ENCODE results near the gene CRY2. TPM values are rescaled to one million over a fixed set of nuclear protein-coding genes. Genes with fewer than 3 reads are reported as not detected.

Gene CRY2
- 12.8 TPM for polyA plus RNA-seq (2012; ENCODE audit: insufficient read depth, insufficient read length, low read depth)

GRCh38 chr11:45846974-45847910 is at the start of gene CRY2:
Gene CRY2, plus strand, starts transcription at chr11:45847475. Its CDS starts 16 bp downstream, at chr11:45847491.
- Histone ChIP-seq H3K9me3 (no peaks in the 10 kb centered on the region), H3K27me3 (no peaks in the 10 kb centered on the region), H3K36me3 (no peaks in the 10 kb centered on the region), H3K4me1 (peaks cover 4% of the 10 kb centered on the region; the same call in 1 of the 2 replicates), H3K4me3 (ENCODE audit: low read depth, low read length) (peak within 1 kb of the TSS; percentile 83)
- no peak for TF ChIP-seq CTCF (IDR thresholded peaks at IDR 0.05; ENCODE audit: low read depth, low read length)
- DNase-seq, result peak; percentile 97

GRCh38 chr11:45798793-45799441 is 48.4 kb upstream of the CRY2 start:
- H3K4me3 ChIP-seq (ENCODE audit: low read depth, low read length), result no peak overlapping the region
- H3K9me3 ChIP-seq, result no peaks in the 10 kb centered on the region
- H3K4me1 ChIP-seq, result no peaks in the 10 kb centered on the region
- no peaks in the 10 kb centered on the region for H3K27me3 ChIP-seq
- H3K36me3 ChIP-seq, result no peaks in the 10 kb centered on the region
- no peak for DNase-seq
- TF ChIP-seq CTCF (IDR thresholded peaks at IDR 0.05; ENCODE audit: low read depth, low read length), result no peak

GRCh38 chr11:45799562-45799961 is 47.7 kb upstream of the CRY2 start:
- Histone ChIP-seq H3K36me3 (no peaks in the 10 kb centered on the region), H3K4me3 (ENCODE audit: low read depth, low read length) (no peak overlapping the region), H3K27me3 (no peaks in the 10 kb centered on the region), H3K4me1 (no peaks in the 10 kb centered on the region), H3K9me3 (no peaks in the 10 kb centered on the region)
- TF ChIP-seq CTCF (IDR thresholded peaks at IDR 0.05; ENCODE audit: low read depth, low read length), result no peak
- no peak for DNase-seq

- Histone ChIP-seq H3K4me3 (ENCODE audit: low read depth, low read length) (no peak overlapping the region), H3K27me3 (no peaks in the 10 kb centered on the region), H3K4me1 (no peaks in the 10 kb centered on the region), H3K9me3 (no peaks in the 10 kb centered on the region), H3K36me3 (no peaks in the 10 kb centered on the region)
- no peak for TF ChIP-seq CTCF (IDR thresholded peaks at IDR 0.05; ENCODE audit: low read depth, low read length)
- no peak for DNase-seq
Measured at GRCh38 chr11:45800261-45800660, 47.0 kb upstream of the CRY2 start.

GRCh38 chr11:45801723-45802315 is 45.5 kb upstream of the CRY2 start:
- DNase-seq, result no peak
- no peaks in the 10 kb centered on the region for H3K27me3 ChIP-seq

More at GRCh38 chr11:45801723-45802315, 45.5 kb upstream of the CRY2 start:
- H3K36me3 ChIP-seq, result no peaks in the 10 kb centered on the region
- no peaks in the 10 kb centered on the region for H3K9me3 ChIP-seq
- no peak overlapping the region for H3K4me3 ChIP-seq (ENCODE audit: low read depth, low read length)
- H3K4me1 ChIP-seq, result no peaks in the 10 kb centered on the region
- TF ChIP-seq CTCF (IDR thresholded peaks at IDR 0.05; ENCODE audit: low read depth, low read length), result no peak
